ENCODE data around the gene ZNF350. TPM values are rescaled to one million over a fixed set of nuclear protein-coding genes. Genes with fewer than 3 reads are reported as not detected.
A peak's percentile ranks its signal among the peaks of the same experiment; 100 is the strongest.

ZNF350 gene
- total and polyA plus RNA-seq, 2 of the 13 experiments (the other 11 are each of a cell fraction or from before 2014, with no cell fraction given) = 3.7 to 6.9 TPM

- TF ChIP-seq FOXA1 (IDR thresholded peaks at IDR 0.05) (no peak), FOXA1 (CRISPR knock-in tag; IDR thresholded peaks at IDR 0.05) (no peak), ZNF775 (CRISPR knock-in tag; IDR thresholded peaks at IDR 0.05; ENCODE audit: borderline replicate concordance) (no peak), MXD1 (CRISPR knock-in tag; IDR thresholded peaks at IDR 0.05) (no peak), ZNF362 (CRISPR knock-in tag; IDR thresholded peaks at IDR 0.05; ENCODE audit: borderline replicate concordance) (no peak), JARID2 (CRISPR knock-in tag; IDR thresholded peaks at IDR 0.05; ENCODE audit: insufficient replicate concordance) (peak; percentile 65), ZNF546 (CRISPR knock-in tag; conservative IDR thresholded peaks at IDR 0.05) (no peak), NR2F6 (IDR thresholded peaks at IDR 0.05) (no peak), NR2F6 (CRISPR knock-in tag; IDR thresholded peaks at IDR 0.05) (no peak), ZNF121 (CRISPR knock-in tag; IDR thresholded peaks at IDR 0.05) (no peak), ZNF800 (CRISPR knock-in tag; IDR thresholded peaks at IDR 0.05) (no peak), FOXP1 (IDR thresholded peaks at IDR 0.05) (no peak), FOXP1 (CRISPR knock-in tag; IDR thresholded peaks at IDR 0.05) (peak; percentile 13; the same call in 1 of the 2 replicates), NFAT5 (CRISPR knock-in tag; IDR thresholded peaks at IDR 0.05) (no peak), MLXIP (CRISPR knock-in tag; IDR thresholded peaks at IDR 0.05; ENCODE audit: borderline replicate concordance) (no peak)
These were observed at the start of gene ZNF350 (continued) for GRCh38 chr19:51986309-51987291.

Measured in HepG2 (cell line).